GM12864 (cell line): ENCODE data around the gene RAD18.

ENCODE experiments used
- DNase-seq: peaks from one replicate; pipeline ENCODE4 v3.0.0-alpha.2; 2011; ENCODE audit warnings: low read depth
- H3K4me3 ChIP-seq: 2 replicates; pipeline ENCODE4 v1.5.1; 2011; ENCODE audit warnings: mild to moderate bottlenecking, low read depth, low read length, control low read depth
- CTCF ChIP-seq: IDR thresholded peaks from 2 replicates; pipeline ENCODE4 v1.5.1; 2011; ENCODE audit warnings: low read depth, mild to moderate bottlenecking, moderate library complexity, low read length, control low read depth, inconsistent platforms; ENCODE audit errors: missing control alignments

RAD18 gene

GRCh38 chr3:8871306-8871705 lies 92.0 kb downstream of the RAD18 start:
- H3K4me3 ChIP-seq = no peak overlapping the region
- DNase-seq = no peak
- no peak for TF ChIP-seq CTCF

GRCh38 chr3:8870134-8870533 lies 93.1 kb downstream of the RAD18 start:
- no peak overlapping the region for H3K4me3 ChIP-seq
- no peak for TF ChIP-seq CTCF
- DNase-seq = no peak

- H3K4me3 ChIP-seq = no peak overlapping the region
- no peak for DNase-seq
- no peak for TF ChIP-seq CTCF
Observed at GRCh38 chr3:8869613-8870012, 93.7 kb downstream of the RAD18 start.

GRCh38 chr3:8868996-8869395 lies 94.3 kb downstream of the RAD18 start:
- no peak for DNase-seq
- TF ChIP-seq CTCF = no peak
- H3K4me3 ChIP-seq = no peak overlapping the region

GRCh38 chr3:8867646-8868045 lies 95.6 kb downstream of the RAD18 start:
- no peak overlapping the region for H3K4me3 ChIP-seq
- no peak for DNase-seq
- no peak for TF ChIP-seq CTCF

GRCh38 chr3:8865697-8866096 lies 97.6 kb downstream of the RAD18 start:
- no peak for DNase-seq
- no peak overlapping the region for H3K4me3 ChIP-seq
- TF ChIP-seq CTCF = no peak

GRCh38 chr3:8864402-8865350 lies 98.6 kb downstream of the RAD18 start:
- no peak overlapping the region for H3K4me3 ChIP-seq
- no peak for DNase-seq

More at GRCh38 chr3:8864402-8865350, 98.6 kb downstream of the RAD18 start:
- TF ChIP-seq CTCF = no peak
